Measurements from ENCODE around the gene DGKE.

GRCh38 chr17:56849131-56849530, 15.2 kb downstream of the DGKE start:
- TF ChIP-seq CTCF (IDR thresholded peaks at IDR 0.05) (no peak), SIN3A (IDR thresholded peaks at IDR 0.05; ENCODE audit: borderline replicate concordance, insufficient read depth, low read depth, low read length) (no peak), REST (IDR thresholded peaks at IDR 0.05; ENCODE audit: insufficient read depth in 1 of 2, low read depth in 2 of 2, low read length in 1 of 2) (no peak), POLR2AphosphoS5 (IDR thresholded peaks at IDR 0.05; ENCODE audit: low read depth, low read length) (no peak), TCF7L2 (IDR thresholded peaks at IDR 0.05; ENCODE audit: low read depth, low read length) (no peak)
